DND-41 (cell line): ENCODE data around the gene SLC18A2.

Experiments used
- ATAC-seq: fragments of 200-7000 bp; cut with Tn5 transposase; 3 replicates; pipeline ENCODE4 v1.9.1; 2021; ENCODE audit warnings: low read depth; ENCODE audit not compliant: insufficient read depth
- DNase-seq: peaks from one replicate; pipeline ENCODE4 v3.0.0-alpha.2; 2020
- H2AFZ ChIP-seq: 2 replicates; pipeline ENCODE4 v1.6.0; 2012; ENCODE audit warnings: low read depth, low read length
- H3K27ac ChIP-seq: 2 replicates; pipeline ENCODE4 v1.5.1; 2012; ENCODE audit warnings: low read length, inconsistent platforms
- H3K27me3 ChIP-seq: fragments of 200-600 bp; sonication (generic); 2 replicates; pipeline ENCODE4 v1.6.0; 2012; ENCODE audit warnings: low read length, mild to moderate bottlenecking, inconsistent platforms; ENCODE audit not compliant: insufficient read depth, poor library complexity
- H3K36me3 ChIP-seq: 2 replicates; pipeline ENCODE4 v1.5.1; 2012; ENCODE audit warnings: low read length, inconsistent platforms; ENCODE audit not compliant: insufficient read depth
- H3K4me1 ChIP-seq: 2 replicates; pipeline ENCODE4 v1.5.1; 2012; ENCODE audit warnings: mild to moderate bottlenecking, low read length; ENCODE audit not compliant: insufficient read depth
- H3K4me2 ChIP-seq: 2 replicates; pipeline ENCODE4 v1.6.0; 2012; ENCODE audit warnings: mild to moderate bottlenecking, moderate library complexity, low read length, inconsistent platforms; ENCODE audit not compliant: insufficient read depth
- H3K4me3 ChIP-seq, 2 experiments: fragments of 200-600 bp in 1 of 2; shearing (Covaris generic) in 1 of 2; 2 replicates each; pipeline ENCODE4 v1.5.1; 2012 to 2016; ENCODE audit warnings: inconsistent platforms in 2 of 2, low read length in 2 of 2, mild to moderate bottlenecking in 2 of 2, low read depth in 1 of 2, moderate library complexity in 1 of 2
- H3K79me2 ChIP-seq: 2 replicates; pipeline ENCODE4 v1.6.0; 2012; ENCODE audit warnings: low read length, inconsistent platforms; ENCODE audit not compliant: insufficient read depth
- H3K9ac ChIP-seq: 2 replicates; pipeline ENCODE4 v1.6.0; 2012; ENCODE audit warnings: low read depth, mild to moderate bottlenecking, inconsistent platforms, low read length, moderate library complexity
- H3K9me3 ChIP-seq: 2 replicates; pipeline ENCODE4 v1.5.1; 2012; ENCODE audit warnings: low read length, moderate library complexity, mild to moderate bottlenecking, inconsistent platforms; ENCODE audit not compliant: insufficient read depth, severe bottlenecking
- H4K20me1 ChIP-seq: 2 replicates; pipeline ENCODE4 v1.6.0; 2012; ENCODE audit warnings: low read length; ENCODE audit not compliant: insufficient read depth
- CTCF ChIP-seq: IDR thresholded peaks from 2 replicates; pipeline ENCODE4 v1.5.1; 2012; ENCODE audit warnings: borderline replicate concordance, low read length, moderate library complexity, mild to moderate bottlenecking; ENCODE audit not compliant: poor library complexity, severe bottlenecking; ENCODE audit errors: extremely low read depth
- EZH2 ChIP-seq: IDR thresholded peaks from 3 replicates; pipeline ENCODE4 v1.6.1; 2012; ENCODE audit warnings: borderline replicate concordance, low read depth, mild to moderate bottlenecking, moderate library complexity, low read length, inconsistent platforms; ENCODE audit not compliant: severe bottlenecking

SLC18A2 gene

GRCh38 chr10:117322260-117322659 lies 81.3 kb downstream of the SLC18A2 start:
- Histone ChIP-seq H3K27ac (no peak overlapping the region), H2AFZ (no peak overlapping the region), H3K36me3 (peaks cover 25% of the 10 kb centered on the region), H3K4me2 (no peak overlapping the region), H4K20me1 (peaks cover 22% of the 10 kb centered on the region; the same call in 1 of the 2 replicates), H3K79me2 (peaks cover 25% of the 10 kb centered on the region), H3K27me3 (no peaks in the 10 kb centered on the region), H3K9ac (no peak overlapping the region), H3K4me3 (no peak overlapping the region), H3K4me1 (no peaks in the 10 kb centered on the region), H3K9me3 (no peaks in the 10 kb centered on the region)
- ATAC-seq (no peak), DNase-seq (no peak)
- TF ChIP-seq CTCF (no peak), EZH2 (no peak)

GRCh38 chr10:117324367-117324766 lies 83.5 kb downstream of the SLC18A2 start:
- no peaks in the 10 kb centered on the region for H3K27me3 ChIP-seq
- peaks cover 17% of the 10 kb centered on the region; the same call in 1 of the 2 replicates for H4K20me1 ChIP-seq
- H3K4me2 ChIP-seq = no peak overlapping the region
- no peaks in the 10 kb centered on the region for H3K4me1 ChIP-seq
- H3K9ac ChIP-seq = no peak overlapping the region
- no peak for DNase-seq
- no peaks in the 10 kb centered on the region for H3K9me3 ChIP-seq
- H2AFZ ChIP-seq = no peak overlapping the region
- H3K79me2 ChIP-seq = peaks cover 27% of the 10 kb centered on the region
- TF ChIP-seq CTCF (no peak), EZH2 (no peak)
- no peak overlapping the region for H3K4me3 ChIP-seq
- peaks cover 25% of the 10 kb centered on the region for H3K36me3 ChIP-seq
- no peak overlapping the region for H3K27ac ChIP-seq
- ATAC-seq = no peak

GRCh38 chr10:117327262-117327661 lies 86.3 kb downstream of the SLC18A2 start:
- Histone ChIP-seq H3K79me2 (peaks cover 36% of the 10 kb centered on the region), H3K36me3 (peaks cover 33% of the 10 kb centered on the region), H3K4me2 (no peak overlapping the region), H3K27ac (no peak overlapping the region), H3K9ac (no peak overlapping the region), H2AFZ (no peak overlapping the region), H4K20me1 (peaks cover 8% of the 10 kb centered on the region; the same call in 1 of the 2 replicates), H3K4me1 (no peaks in the 10 kb centered on the region), H3K9me3 (no peaks in the 10 kb centered on the region), H3K4me3 (no peak overlapping the region), H3K27me3 (no peaks in the 10 kb centered on the region)
- no peak for TF ChIP-seq EZH2
- TF ChIP-seq CTCF = no peak
- DNase-seq (no peak), ATAC-seq (no peak)
